ENCODE results near the gene TRPM1.

Gene TRPM1

GRCh38 chr15:31046759-31047359 is 54.7 kb downstream of the TRPM1 start:
- DNase-seq = no peak

DNA sequence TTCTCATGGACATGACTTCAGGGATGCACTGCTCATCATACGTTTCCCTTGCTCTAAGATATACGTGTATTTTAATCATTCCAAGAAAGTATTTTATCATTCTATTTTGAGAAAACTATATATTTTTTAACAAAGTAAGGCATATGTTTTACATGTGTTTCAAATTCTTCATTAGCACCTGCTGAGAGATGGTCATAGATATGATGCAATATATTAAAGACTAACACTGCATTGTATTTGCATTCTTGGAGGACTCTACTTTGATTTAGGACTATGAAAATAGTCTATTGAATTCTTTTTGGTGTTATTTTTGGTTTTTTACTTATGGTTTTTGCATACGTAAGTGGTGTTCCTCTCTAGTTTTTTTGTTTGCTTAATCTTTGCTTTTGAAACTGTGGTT is 55.9 kb downstream of the TRPM1 start:
- no peak for DNase-seq

DNA sequence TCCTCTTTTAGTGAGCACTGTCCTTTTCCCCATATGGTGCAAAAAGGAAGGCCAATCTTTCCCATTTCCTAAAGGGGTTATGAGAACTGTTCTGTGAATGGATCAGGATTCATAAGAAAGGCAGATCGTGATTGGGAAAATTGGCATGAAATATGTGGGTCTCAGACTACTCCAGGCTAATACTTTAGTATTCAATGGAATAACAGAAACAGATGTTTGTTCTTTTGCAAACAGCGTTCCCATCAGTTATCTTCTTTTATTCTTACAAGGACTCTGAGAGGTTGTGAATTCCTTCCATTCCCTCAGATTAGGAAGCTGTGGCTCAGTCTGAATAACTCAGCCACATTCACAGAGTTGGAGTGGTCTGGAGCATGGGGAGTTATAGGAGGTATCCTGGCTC is 58.8 kb downstream of the TRPM1 start:
- no peak for DNase-seq

- no peak for DNase-seq
These were observed 59.9 kb downstream of the TRPM1 start for GRCh38 chr15:31041610-31042009.

DNA sequence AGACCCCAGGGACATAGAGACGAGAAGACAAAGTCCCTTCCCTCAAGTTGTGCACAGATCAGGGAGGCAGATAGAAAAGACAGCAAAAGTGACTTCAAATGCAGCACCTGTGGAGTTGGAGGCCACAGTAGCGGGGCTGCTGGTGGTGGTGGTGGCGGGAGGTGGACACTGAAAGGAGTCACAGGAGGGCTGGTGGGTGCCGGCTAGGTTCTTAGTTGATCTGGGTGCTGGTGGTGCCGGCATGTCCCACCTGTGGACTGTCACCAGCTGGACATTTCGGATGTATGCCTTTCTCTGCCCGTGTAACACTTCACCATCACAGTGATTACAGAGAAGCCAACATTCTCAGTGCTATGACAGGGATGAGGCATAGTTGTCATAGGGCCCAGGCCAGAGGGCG is 60.9 kb downstream of the TRPM1 start:
- no peak for DNase-seq

DNA sequence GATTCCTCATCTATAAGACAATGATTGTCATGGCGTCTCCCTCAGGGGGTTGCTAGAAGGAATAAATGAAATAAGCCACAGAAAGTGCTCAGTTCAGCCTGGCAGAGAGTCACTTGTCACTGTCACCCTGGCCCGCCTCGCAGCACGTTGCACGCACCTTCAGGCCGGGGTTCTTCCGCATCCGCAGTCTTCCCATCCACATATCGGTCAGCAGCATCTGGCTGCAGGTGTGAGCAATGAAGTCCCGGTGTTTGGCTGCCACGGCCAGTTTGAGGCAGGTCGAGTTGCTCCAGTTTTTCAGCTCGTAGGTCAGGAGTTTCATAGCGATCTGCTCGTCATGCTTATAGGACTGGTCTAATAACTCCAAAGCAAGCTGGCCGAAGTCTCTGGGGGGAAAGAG is 61.6 kb downstream of the TRPM1 start:
- DNase-seq = no peak

DNA sequence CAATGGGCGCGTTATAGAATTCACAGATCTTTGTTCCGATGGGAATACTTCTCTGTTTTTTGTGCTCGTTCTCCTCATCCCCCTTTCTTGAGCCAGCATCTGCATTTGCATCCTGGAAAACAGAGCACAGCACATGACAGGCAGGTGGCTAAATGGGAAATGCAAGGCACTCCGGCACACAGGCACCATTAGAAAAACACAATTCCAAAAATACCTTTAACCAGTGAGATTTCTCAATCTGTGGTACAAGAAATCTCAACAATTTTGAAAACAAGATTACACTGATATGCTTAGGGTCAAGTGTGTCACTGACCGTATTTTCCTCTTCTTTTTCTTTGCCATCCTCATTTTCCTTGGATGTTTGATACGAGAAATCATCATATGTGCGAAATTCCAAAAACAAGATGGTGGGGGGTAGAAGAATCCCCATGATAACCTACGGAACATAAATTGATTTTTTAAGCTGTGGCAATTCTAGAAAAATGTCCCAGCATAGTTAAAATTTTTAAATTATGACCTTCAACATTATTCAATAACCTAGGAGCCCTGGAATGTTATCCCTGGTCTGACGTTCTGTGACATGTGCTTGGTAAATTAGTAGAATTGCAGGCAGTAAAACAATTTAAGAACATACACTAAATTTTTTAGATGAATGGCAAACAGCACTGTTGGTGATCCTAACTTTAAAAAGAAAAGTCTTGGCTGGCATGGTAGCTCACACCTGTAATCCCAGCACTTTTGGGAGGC is 63.6 kb downstream of the TRPM1 start:
- DNase-seq = no peak

DNA sequence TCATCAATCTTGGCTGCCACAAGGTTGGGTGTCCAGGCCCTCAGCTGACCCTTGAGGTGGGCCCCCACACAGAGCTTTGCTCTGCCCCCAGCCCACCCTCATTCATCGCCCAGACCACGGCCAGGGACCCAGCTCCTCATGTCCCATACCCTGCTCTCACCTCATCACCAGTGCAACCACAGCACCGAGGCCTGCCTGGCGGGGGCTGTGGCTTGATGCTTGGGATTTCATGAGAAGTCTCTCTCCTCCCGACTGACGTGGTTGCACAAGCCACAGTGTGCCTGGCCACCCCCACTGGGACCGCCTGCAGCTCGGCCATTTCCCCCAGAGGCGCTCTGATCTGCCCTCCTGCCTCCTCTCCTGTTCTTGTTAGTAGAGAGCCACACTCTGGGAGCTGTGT is 64.7 kb downstream of the TRPM1 start:
- no peak for DNase-seq

- no peak for DNase-seq
These were observed 65.9 kb downstream of the TRPM1 start for GRCh38 chr15:31035610-31036009.

DNA sequence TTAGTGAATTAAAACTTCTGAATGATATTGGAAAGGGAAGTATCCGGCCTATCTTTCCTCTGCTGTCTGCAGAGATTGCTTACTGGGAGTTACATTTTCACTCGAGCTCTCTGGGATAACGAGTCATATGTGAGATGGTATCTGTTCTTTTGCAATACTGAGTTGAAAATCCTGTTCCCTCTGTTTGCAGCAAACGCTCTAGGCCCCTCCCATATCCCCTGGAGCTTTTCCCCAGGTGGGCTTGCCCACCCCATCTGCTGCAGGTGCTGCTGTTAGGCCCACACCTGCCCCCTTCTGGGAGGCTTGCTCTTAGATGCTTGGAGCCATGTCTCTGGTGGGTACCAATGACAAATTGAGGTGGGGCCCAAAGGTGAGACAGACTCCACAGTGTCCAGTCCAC is 67.4 kb downstream of the TRPM1 start:
- no peak for DNase-seq

DNA sequence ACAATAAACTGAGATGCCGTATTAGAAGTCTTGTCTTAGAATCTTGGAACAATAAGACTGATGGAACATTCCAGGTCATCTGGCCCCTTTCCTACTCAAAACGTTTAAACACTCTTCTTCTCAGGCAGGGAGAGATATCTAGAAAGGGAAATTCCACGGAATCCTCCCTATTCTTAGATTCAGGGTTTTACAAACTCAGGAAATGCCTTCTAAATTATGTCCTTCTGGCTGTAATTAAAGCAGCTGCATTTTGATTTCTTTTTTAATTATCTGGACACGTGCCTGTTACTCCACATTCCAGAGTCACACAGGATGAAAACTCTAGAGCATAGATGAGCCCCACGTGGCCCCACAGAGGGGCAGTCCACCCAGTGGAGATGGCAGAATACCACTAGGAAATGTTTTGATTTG is 68.6 kb downstream of the TRPM1 start:
- no peak for DNase-seq

GRCh38 chr15:31031471-31032067 is 70.0 kb downstream of the TRPM1 start:
- DNase-seq = no peak

DNA sequence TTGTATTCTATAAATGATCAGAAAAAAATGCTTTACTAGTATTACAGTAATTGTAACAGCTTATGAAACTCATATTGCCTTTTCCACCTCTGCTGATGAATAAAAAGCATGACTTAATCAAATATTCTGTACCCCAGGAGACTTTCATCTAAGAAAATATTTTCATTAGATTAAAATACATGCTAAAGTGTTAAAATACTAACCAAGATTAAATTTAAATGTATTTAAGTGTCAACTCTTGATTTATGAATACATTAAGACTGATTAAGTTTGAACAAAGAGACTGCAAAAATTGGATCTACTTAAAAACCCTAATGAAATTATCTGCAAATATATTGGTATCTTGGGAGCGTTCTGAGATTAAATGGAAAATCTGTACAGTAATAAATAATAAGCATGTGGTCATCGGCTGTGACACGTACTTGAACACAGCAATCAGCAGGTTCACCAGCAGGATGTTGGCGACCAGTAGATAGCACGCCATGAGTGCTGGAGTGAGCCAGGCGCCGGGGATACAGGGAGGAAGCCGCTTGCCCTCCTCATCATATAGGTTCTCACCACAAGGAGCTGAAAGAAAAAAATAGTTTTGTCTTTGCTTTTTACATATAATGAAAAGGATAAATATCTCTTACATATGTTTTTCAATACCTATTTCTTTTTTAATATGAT is 73.5 kb downstream of the TRPM1 start:
- no peak for DNase-seq

- no peak for DNase-seq
These were observed 75.5 kb downstream of the TRPM1 start for GRCh38 chr15:31025996-31026395.

GRCh38 chr15:31024979-31025378 is 76.5 kb downstream of the TRPM1 start:
- DNase-seq = no peak

DNA sequence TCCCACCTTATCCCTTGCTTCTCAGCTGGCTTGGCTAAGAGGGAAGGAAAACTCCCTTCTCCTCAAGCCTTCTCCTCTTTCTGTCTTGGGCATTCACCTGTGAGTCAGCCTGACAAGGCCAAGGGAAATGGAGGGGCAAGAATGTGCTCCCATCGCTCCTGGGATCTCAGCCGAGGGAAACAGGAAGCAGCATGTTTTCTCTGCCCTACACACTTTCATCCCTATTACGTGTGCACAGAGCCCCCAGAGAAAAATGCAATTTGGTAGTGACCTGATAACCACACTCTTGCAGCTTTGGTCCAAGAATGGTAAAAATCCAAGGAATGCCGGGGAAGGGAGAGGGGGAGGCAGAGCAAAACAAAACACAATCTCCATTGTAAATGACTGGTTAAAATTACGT is 77.2 kb downstream of the TRPM1 start:
- DNase-seq = no peak

- no peak for DNase-seq
These were observed 77.7 kb downstream of the TRPM1 start for GRCh38 chr15:31023841-31024240.

DNA sequence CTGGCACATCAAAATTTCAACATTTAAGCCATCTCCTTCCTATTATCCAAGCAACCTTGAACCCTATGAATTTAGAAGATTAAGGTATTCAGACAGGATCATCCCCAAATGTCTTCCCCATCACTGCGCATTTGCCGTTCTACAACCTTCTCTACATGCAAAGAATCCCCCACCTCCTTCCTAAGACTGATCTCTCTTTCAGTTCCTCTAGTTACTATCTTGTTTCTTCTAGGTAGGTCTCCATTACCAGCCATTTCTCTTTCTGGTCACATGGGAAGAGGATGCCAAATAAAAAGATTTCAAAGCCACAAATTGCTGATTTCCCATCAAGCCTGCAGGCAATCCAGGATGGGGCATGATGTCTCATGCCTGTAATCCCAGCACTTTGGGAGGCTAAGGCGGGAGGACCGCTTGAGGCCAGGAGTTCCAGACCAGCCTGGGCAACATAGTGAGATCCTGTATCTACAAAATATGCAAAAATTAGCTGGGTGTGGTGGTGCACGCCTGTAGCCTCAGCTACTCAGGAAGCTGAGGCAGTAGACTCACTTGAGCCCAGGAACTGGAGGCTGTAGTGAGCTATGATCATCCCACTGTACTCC is 80.4 kb downstream of the TRPM1 start:
- no peak for DNase-seq

GRCh38 chr15:31020542-31020941 is 81.0 kb downstream of the TRPM1 start:
- DNase-seq = no peak

DNA sequence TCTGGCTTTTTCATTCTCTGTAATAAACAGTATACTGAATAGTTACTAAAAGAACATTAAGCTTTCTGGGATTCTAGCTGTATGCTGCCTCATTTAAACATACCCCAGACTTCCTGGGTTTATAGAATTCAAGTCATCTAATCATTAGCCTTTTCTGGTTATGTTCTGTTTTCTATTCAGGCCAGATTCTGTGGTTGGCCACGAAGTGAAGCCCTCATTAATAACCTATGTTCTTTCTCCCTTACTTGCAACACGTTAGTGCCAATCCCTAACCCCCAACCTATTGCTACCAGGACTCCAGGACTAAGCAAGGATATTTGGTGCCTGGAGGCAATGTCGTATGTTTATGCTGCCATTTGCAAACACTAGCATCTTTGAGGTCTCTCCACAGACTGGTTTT is 81.5 kb downstream of the TRPM1 start:
- DNase-seq = no peak

DNA sequence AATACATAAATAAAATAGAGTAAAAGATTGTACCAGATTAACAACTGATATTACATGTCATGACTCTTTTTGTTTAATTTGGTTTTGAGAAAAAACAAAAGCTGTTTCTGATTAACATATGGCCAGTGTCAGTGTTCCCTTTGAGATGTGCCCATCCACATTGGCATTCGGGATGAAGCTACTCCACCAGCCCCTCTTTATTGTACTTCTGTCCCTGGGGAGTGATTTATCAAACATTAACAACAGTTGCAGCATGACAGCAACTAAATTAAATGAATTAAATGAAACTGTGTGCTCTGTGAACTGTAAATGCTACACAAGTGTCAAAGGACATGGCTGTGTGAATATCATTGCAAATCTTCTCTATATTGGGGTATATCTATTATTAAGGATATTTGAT is 84.2 kb downstream of the TRPM1 start:
- no peak for DNase-seq

DNA sequence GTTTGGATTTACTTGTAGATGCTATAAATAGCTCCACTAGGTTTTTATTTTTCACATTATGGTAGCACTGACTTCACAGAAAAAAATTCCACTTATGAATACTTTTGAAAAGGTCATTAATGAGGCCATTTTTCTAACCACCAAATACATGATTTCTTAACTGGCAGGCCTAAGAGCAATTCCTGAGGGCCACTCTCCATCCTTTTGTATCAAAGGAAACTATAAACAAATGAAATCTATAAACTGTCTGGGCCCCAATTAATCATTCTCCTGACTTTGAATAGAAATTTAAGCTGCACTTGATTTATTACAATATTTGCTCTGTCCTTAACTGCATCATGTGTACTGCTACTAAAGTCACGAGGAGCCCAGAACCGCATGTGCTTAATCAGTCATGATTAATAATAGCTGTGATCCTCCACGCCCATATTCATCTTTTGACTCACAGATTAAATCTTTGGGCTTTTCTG is 85.0 kb downstream of the TRPM1 start:
- no peak for DNase-seq

- DNase-seq = no peak
These were observed 87.0 kb downstream of the TRPM1 start for GRCh38 chr15:31014608-31014925.

All from right forelimb (tissue), 1 donor.